Stomach (tissue), 9 donors: ENCODE data around the gene KCNG4. TPM values are rescaled to one million over a fixed set of nuclear protein-coding genes. Genes with fewer than 3 reads are reported as not detected.
A peak's percentile ranks its signal among the peaks of the same experiment; 100 is the strongest.

Experiments used
- DNase-seq, 2 donors: peaks; one replicate each; pipeline versions ENCODE4 v3.0.0 to v3.0.0-alpha.2; 2013 to 2019
- H3K27ac ChIP-seq, 5 donors: fragments of 200-600 bp in 4 of 5; sonication (generic) in 4 of 5; one replicate each; pipeline ENCODE4 v1.5.1; 2013 to 2019; ENCODE audit warnings: mild to moderate bottlenecking in 1 of 5, moderate library complexity in 1 of 5
- H3K27me3 ChIP-seq, 3 donors: fragments of 200-600 bp; sonication (generic); one replicate each; pipeline ENCODE4 v1.5.1; 2017 to 2019; ENCODE audit warnings: mixed run types in 1 of 3
- H3K36me3 ChIP-seq, 4 donors: fragments of 200-600 bp; sonication (generic); 1 replicate in 3 of 4; 2 replicates in 1 of 4; pipeline ENCODE4 v1.5.1; 2016 to 2019
- H3K4me1 ChIP-seq, 4 donors: fragments of 200-600 bp; sonication (generic); one replicate each; pipeline ENCODE4 v1.5.1; 2016 to 2019
- H3K4me3 ChIP-seq, 4 donors: fragments of 200-600 bp; sonication (generic) in 3 of 4; one replicate each; pipeline ENCODE4 v1.5.1; 2016 to 2019; ENCODE audit warnings: mild to moderate bottlenecking in 1 of 4
- H3K9me3 ChIP-seq, 4 donors: fragments of 200-600 bp; sonication (generic); one replicate each; pipeline ENCODE4 v1.5.1; 2016 to 2019
- EP300 ChIP-seq: sonication (generic); formaldehyde crosslinking; IDR thresholded peaks from one replicate; pipeline ENCODE4 v1.6.1; 2017; ENCODE audit warnings: antibody characterized with exemption
- POLR2A ChIP-seq, 4 donors: fragments of 450-650 bp; IDR thresholded peaks; one replicate each; pipeline ENCODE4 v1.6.1; 2016; ENCODE audit warnings: antibody characterized with exemption in 4 of 4, control low read depth in 2 of 4, mild to moderate bottlenecking in 1 of 4, moderate library complexity in 1 of 4
- POLR2AphosphoS5 ChIP-seq, 3 donors: sonication (generic); formaldehyde crosslinking; IDR thresholded peaks; one replicate each; pipeline ENCODE4 v1.6.1; 2016; ENCODE audit warnings: antibody characterized with exemption in 3 of 3
- WGBS, 5 donors: extraction: QIAGEN DNeasy Blood & Tissue Kit in 3 of 5; methylation state at CpG; one replicate each; pipeline versions ENCODE4 v1.1.5 to v1.1.7; 2013 to 2018; 5-methylcytosine and 5-hydroxymethylcytosine counted together
- intact Hi-C: fragments of 100-400 bp; cut with DNase I; formaldehyde crosslinking; loops from one replicate; pipeline ENCODE4 v1.15.1; 2023; ENCODE audit warnings: low total_unique reads
- polyA plus RNA-seq, 3 donors: library from polyadenylated mRNA; stranded (reverse); fragments of 200-250 nt; gene quantifications; one replicate each; pipeline ENCODE4 v1.2.3, GENCODE V29; 2013
- total RNA-seq, 5 donors: library from RNA; depleted of rRNA; stranded (reverse); fragments of >200 nt; gene quantifications; one replicate each; pipeline versions ENCODE4 v1.1.0 to v1.2.3, GENCODE V29; 2014 to 2016
- TF ChIP-seq, protein P1 (sequence below), 7 experiments: fragments of 450-650 bp in 4 of 7; fragments of 200-600 bp in 3 of 7; sonication (generic) in 3 of 7; IDR thresholded peaks; one replicate each; pipeline ENCODE4 v1.5.1; 2016 to 2019; ENCODE audit warnings: antibody characterized with exemption in 7 of 7, control low read depth in 2 of 7, mild to moderate bottlenecking in 1 of 7
- donor health status: healthy with polysubstance abuse.
- donor health status: Bipolar disorder and iron deficiency.
- donor health status: healthy.

KCNG4 gene
- total and polyA plus RNA-seq, 8 donors = not detected

DNA sequence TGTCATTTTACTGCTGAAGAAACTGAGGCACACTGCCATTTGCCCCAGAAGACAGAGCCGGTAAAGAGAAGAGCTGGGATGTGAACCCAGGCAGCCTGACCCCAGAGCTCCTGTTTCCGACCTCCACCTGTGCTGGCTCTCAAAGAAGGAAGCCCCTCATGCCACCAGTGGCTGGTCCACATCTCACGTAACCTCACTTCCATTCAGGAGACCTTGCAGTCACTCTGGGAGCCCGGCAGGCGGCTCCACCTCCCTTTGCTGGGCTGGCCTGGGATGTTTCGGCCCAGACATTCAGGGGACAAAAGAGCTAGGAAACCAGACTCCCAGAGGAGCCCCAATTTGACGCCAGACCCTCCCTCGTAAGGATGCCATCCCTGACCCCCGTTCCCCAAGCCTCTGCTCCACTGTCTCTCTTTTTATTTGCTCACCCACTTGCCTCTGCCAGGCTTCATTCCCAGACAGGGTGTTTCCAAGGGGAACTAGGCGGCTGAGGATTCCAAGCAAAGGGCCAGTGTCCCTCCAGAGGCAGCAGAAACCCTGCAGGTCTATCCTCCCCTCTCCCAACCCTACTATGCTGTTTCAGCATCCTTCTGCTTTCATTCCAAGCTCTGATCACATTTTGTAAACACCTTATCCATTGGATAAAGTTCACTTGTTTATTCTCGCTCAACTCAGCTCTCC lies 55.8 kb downstream of the KCNG4 start:
- intact Hi-C loops = no loop called here
- WGBS, 5 donors = 61 to 76% (median 71%) methylated on average over 8 to 11 of the region's 11 CpGs
- Histone ChIP-seq H3K9me3 (no peaks in the 10 kb centered on the region), H3K4me3 (no peak overlapping the region), H3K36me3 (peaks cover 43 to 60% (median 56%) of the 10 kb centered on the region in 4 donors), H3K27me3 (no peaks in the 10 kb centered on the region), H3K4me1 (peaks cover 21 to 34% (median 26%) of the 10 kb centered on the region in 4 donors), H3K27ac (peak overlapping the region in 3 of 5 donors; percentile 60 to 86 (median 82))
- DNase-seq = no peak
- TF ChIP-seq POLR2AphosphoS5 (IDR thresholded peaks at IDR 0.05) (no peak), EP300 (no peak), POLR2A (IDR thresholded peaks at IDR 0.05) (no peak)
- TF ChIP-seq, protein P1, sequence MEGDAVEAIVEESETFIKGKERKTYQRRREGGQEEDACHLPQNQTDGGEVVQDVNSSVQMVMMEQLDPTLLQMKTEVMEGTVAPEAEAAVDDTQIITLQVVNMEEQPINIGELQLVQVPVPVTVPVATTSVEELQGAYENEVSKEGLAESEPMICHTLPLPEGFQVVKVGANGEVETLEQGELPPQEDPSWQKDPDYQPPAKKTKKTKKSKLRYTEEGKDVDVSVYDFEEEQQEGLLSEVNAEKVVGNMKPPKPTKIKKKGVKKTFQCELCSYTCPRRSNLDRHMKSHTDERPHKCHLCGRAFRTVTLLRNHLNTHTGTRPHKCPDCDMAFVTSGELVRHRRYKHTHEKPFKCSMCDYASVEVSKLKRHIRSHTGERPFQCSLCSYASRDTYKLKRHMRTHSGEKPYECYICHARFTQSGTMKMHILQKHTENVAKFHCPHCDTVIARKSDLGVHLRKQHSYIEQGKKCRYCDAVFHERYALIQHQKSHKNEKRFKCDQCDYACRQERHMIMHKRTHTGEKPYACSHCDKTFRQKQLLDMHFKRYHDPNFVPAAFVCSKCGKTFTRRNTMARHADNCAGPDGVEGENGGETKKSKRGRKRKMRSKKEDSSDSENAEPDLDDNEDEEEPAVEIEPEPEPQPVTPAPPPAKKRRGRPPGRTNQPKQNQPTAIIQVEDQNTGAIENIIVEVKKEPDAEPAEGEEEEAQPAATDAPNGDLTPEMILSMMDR (IDR thresholded peaks at IDR 0.05) = no peak

DNA sequence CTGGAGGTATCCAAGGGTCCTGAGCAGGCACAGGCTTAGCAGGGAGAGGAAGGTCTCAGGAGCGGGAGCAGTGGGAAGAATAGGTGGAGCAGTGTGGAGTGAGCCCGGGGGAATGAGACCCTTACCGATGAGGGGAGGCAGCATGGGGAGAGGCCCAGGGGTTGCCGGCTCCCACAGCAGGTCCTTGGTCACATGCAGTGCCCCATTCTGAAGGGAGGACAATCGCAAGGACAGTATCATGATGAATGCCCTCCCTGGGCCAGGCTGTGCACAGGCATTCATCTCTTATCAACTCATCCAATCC lies 56.3 kb downstream of the KCNG4 start:
- intact Hi-C loops = no loop called here
- Histone ChIP-seq H3K27me3 (no peaks in the 10 kb centered on the region), H3K4me1 (peaks cover 21 to 36% (median 27%) of the 10 kb centered on the region in 4 donors), H3K27ac (peak overlapping the region in 2 of 5 donors; percentile 60 to 86), H3K36me3 (peaks cover 48 to 65% (median 62%) of the 10 kb centered on the region in 4 donors), H3K9me3 (no peaks in the 10 kb centered on the region), H3K4me3 (no peak overlapping the region)
- 89 to 97% (median 95%) methylated on average over 5 of the region's 5 CpGs for WGBS, 5 donors
- TF ChIP-seq POLR2AphosphoS5 (IDR thresholded peaks at IDR 0.05) = no peak
- TF ChIP-seq, protein P1 (IDR thresholded peaks at IDR 0.05) = no peak
- TF ChIP-seq EP300 = no peak
- no peak for TF ChIP-seq POLR2A (IDR thresholded peaks at IDR 0.05)
- DNase-seq = no peak

DNA sequence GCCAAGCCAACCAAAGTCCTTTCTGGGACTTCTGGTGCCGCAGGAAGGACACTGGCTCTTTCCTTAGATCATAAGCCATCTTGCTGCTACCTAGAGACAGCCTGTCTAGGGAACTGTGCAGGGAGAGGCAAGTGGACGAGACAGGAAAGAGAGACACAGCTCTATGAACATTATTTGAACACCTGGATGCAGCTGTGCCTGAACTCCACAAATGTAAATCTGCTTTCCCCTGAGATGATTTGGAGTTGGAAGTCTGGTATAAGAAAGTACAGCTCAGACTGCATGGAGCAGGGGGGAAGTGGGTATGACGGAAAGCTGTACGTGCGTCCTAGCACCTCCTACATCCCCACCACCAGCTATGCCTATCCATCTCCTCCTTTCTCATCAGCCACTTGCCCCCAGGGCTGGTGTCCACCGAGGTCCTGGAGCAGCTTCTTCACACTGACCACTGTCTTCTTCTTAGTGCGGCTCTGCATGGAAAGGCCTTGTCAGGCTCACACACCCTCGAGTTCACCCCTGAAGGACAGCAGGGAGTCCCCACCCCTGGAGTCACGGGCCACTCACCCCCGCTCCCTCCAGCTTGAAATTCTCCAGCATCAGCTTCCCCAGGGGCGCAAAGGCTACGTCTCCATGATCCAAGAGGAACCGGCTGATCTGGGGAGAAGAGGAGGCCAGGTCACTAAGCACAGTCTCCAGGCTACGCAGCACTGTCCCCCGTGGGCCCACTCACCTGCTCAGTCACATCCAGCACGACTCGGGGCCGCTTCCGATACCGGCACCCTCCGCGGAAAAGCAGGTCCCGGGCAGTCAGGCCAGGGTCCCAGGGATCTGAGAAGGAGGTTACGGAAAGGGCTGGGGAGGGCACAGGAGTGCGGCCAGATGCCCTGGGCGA lies 56.9 kb downstream of the KCNG4 start:
- H3K4me1 ChIP-seq = peaks cover 21 to 42% (median 30%) of the 10 kb centered on the region in 4 donors
- H3K27ac ChIP-seq = peak overlapping the region in 1 of 5 donors; percentile 86
- intact Hi-C loops = no loop called here
- no peak for DNase-seq
- no peak for TF ChIP-seq EP300
- no peak for TF ChIP-seq POLR2A (IDR thresholded peaks at IDR 0.05)
- no peak for TF ChIP-seq POLR2AphosphoS5 (IDR thresholded peaks at IDR 0.05)
- TF ChIP-seq, protein P1 (IDR thresholded peaks at IDR 0.05) = no peak
- no peak overlapping the region for H3K4me3 ChIP-seq
- H3K36me3 ChIP-seq = peaks cover 51 to 71% (median 68%) of the 10 kb centered on the region in 4 donors
- WGBS, 5 donors = 92 to 97% (median 95%) methylated on average over 26 of the region's 26 CpGs
- H3K9me3 ChIP-seq = no peaks in the 10 kb centered on the region
- no peaks in the 10 kb centered on the region for H3K27me3 ChIP-seq

DNA sequence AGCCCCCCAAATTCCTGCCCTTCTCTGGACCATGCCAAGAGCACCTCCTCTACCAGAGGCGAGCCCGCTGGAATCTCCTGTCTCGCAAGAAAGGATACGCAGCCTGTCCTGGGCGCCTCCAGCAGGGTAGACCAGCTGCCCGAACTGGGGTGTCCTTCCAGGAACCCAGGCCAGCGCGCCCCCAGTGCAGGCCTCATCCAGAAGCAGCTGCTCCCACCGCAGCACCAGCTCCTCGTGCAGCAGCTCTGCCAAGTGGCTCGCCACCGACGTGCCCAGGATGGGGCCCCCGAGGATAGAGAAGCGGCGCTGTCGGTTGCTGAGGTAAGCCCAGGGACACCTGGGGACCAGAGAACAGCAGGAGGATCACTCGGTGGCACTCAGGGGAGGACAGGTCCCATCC lies 57.7 kb downstream of the KCNG4 start:
- intact Hi-C loops = no loop called here
- WGBS, 5 donors = 96 to 97% (median 96%) methylated on average over 11 to 18 of the region's 18 CpGs
- DNase-seq = no peak
- Histone ChIP-seq H3K4me3 (no peak overlapping the region), H3K9me3 (no peaks in the 10 kb centered on the region), H3K27ac (no peak overlapping the region), H3K4me1 (peaks cover 27 to 47% (median 35%) of the 10 kb centered on the region in 4 donors), H3K27me3 (no peaks in the 10 kb centered on the region), H3K36me3 (peaks cover 51 to 73% (median 70%) of the 10 kb centered on the region in 4 donors)
- no peak for TF ChIP-seq POLR2AphosphoS5 (IDR thresholded peaks at IDR 0.05)
